ENCODE data around the gene ABR. TPM values are rescaled to one million over a fixed set of nuclear protein-coding genes. Genes with fewer than 3 reads are reported as not detected.

ABR gene
- total and polyA plus RNA-seq, 2 of the 13 experiments (the other 11 are each of a cell fraction or from before 2014, with no cell fraction given), result 12.4 to 40.4 TPM

DNA sequence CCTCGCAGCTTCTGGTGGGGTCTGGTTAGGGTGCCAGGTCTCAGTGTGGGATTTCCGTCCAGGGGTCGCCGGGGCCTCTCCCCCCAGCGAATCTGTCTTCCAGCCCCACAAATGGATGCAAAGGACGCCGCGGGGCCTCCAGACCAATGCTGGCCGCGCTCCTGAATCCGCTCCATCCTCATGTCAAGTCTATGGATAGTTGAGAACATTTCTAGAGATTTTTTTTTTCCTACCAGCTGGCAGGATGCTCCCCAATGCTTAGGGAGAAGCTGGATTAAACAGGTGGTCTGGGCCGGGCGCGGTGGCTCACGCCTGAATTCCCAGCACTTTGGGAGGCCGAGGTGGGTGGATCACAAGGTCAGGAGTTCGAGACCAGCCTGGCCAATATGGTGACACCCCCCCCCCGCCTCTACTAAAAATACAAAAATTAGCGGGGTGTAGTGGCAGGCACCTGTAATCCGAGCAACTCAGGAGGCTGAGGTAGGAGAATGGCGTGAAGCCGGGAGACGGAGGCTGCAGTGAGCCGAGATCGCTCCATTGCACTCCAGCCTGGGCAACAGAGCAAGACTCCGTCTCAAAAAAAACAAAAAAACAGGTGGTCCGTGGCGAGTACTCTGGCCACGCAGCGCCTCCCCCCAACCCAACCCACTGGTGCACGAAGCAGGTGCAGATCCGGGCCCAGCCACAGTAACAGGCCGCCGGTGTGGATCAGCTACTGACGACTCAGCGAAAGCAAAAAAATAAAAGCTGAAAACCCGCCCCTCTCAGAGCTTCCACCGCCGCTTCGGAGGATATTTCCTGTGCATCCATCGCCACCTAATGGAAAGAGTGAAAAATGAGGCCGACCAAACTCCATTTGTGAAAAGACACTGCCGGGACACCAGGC lies 199.1 kb downstream of the ABR start (continued):
- TF ChIP-seq ZBTB7B (CRISPR knock-in tag; IDR thresholded peaks at IDR 0.05), result no peak
- no peak for TF ChIP-seq ZNF629 (CRISPR knock-in tag; conservative IDR thresholded peaks at IDR 0.05)
- TF ChIP-seq SAFB2 (CRISPR knock-in tag; IDR thresholded peaks at IDR 0.05; ENCODE audit: borderline replicate concordance, low read depth), result no peak
- peak; percentile 25; the same call in 1 of the 2 replicates for TF ChIP-seq ZNF777 (CRISPR knock-in tag; IDR thresholded peaks at IDR 0.05)
- no peak for TF ChIP-seq ARHGAP35 (CRISPR knock-in tag; IDR thresholded peaks at IDR 0.05; ENCODE audit: borderline replicate concordance)
- TF ChIP-seq ZFP1 (CRISPR knock-in tag; IDR thresholded peaks at IDR 0.05), result no peak
- TF ChIP-seq, protein P1, sequence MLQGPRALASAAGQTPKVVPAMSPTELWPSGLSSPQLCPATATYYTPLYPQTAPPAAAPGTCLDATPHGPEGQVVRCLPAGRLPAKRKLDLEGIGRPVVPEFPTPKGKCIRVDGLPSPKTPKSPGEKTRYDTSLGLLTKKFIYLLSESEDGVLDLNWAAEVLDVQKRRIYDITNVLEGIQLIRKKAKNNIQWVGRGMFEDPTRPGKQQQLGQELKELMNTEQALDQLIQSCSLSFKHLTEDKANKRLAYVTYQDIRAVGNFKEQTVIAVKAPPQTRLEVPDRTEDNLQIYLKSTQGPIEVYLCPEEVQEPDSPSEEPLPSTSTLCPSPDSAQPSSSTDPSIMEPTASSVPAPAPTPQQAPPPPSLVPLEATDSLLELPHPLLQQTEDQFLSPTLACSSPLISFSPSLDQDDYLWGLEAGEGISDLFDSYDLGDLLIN (CRISPR knock-in tag; IDR thresholded peaks at IDR 0.05; ENCODE audit: borderline replicate concordance), result no peak
- TF ChIP-seq POLR2A (IDR thresholded peaks at IDR 0.05; ENCODE audit: insufficient read depth in 1 of 2, low read depth in 2 of 2, low read length in 2 of 2), result no peak
- no peak for TF ChIP-seq ZNF670 (CRISPR knock-in tag; IDR thresholded peaks at IDR 0.05; ENCODE audit: borderline replicate concordance)
- TF ChIP-seq, protein P2, sequence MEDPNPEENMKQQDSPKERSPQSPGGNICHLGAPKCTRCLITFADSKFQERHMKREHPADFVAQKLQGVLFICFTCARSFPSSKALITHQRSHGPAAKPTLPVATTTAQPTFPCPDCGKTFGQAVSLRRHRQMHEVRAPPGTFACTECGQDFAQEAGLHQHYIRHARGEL (CRISPR knock-in tag; IDR thresholded peaks at IDR 0.05), result no peak
- TF ChIP-seq KAT8 (CRISPR knock-in tag; IDR thresholded peaks at IDR 0.05), result peak; percentile 50; the same call in 1 of the 2 replicates
- TF ChIP-seq ZBTB38 (CRISPR knock-in tag; IDR thresholded peaks at IDR 0.05), result no peak
- no peak for TF ChIP-seq ZNF234 (CRISPR knock-in tag; conservative IDR thresholded peaks at IDR 0.05)
- no peak for TF ChIP-seq RARG (CRISPR knock-in tag; IDR thresholded peaks at IDR 0.05; ENCODE audit: low read depth)
- TF ChIP-seq, protein P3, sequence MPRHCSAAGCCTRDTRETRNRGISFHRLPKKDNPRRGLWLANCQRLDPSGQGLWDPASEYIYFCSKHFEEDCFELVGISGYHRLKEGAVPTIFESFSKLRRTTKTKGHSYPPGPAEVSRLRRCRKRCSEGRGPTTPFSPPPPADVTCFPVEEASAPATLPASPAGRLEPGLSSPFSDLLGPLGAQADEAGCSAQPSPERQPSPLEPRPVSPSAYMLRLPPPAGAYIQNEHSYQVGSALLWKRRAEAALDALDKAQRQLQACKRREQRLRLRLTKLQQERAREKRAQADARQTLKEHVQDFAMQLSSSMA (CRISPR knock-in tag; IDR thresholded peaks at IDR 0.05), result no peak
- TF ChIP-seq, protein P4, sequence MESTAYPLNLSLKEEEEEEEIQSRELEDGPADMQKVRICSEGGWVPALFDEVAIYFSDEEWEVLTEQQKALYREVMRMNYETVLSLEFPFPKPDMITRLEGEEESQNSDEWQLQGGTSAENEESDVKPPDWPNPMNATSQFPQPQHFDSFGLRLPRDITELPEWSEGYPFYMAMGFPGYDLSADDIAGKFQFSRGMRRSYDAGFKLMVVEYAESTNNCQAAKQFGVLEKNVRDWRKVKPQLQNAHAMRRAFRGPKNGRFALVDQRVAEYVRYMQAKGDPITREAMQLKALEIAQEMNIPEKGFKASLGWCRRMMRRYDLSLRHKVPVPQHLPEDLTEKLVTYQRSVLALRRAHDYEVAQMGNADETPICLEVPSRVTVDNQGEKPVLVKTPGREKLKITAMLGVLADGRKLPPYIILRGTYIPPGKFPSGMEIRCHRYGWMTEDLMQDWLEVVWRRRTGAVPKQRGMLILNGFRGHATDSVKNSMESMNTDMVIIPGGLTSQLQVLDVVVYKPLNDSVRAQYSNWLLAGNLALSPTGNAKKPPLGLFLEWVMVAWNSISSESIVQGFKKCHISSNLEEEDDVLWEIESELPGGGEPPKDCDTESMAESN (CRISPR knock-in tag; conservative IDR thresholded peaks at IDR 0.05), result no peak
- 0 out of 2 replicates have a peak, but pooled peaks have one; percentile 37 for TF ChIP-seq ZNF543 (CRISPR knock-in tag; IDR thresholded peaks at IDR 0.05)
- TF ChIP-seq GATAD2A (CRISPR knock-in tag; IDR thresholded peaks at IDR 0.05), result peak; percentile 51; the same call in 1 of the 2 replicates
- TF ChIP-seq KDM4B (CRISPR knock-in tag; IDR thresholded peaks at IDR 0.05), result no peak
- no peak for TF ChIP-seq NR2F2 (IDR thresholded peaks at IDR 0.05; ENCODE audit: borderline replicate concordance, low read depth)
- TF ChIP-seq, protein P5, sequence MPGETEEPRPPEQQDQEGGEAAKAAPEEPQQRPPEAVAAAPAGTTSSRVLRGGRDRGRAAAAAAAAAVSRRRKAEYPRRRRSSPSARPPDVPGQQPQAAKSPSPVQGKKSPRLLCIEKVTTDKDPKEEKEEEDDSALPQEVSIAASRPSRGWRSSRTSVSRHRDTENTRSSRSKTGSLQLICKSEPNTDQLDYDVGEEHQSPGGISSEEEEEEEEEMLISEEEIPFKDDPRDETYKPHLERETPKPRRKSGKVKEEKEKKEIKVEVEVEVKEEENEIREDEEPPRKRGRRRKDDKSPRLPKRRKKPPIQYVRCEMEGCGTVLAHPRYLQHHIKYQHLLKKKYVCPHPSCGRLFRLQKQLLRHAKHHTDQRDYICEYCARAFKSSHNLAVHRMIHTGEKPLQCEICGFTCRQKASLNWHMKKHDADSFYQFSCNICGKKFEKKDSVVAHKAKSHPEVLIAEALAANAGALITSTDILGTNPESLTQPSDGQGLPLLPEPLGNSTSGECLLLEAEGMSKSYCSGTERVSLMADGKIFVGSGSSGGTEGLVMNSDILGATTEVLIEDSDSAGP (CRISPR knock-in tag; IDR thresholded peaks at IDR 0.05; ENCODE audit: borderline replicate concordance), result 0 out of 2 replicates have a peak, but pooled peaks have one; percentile 55
- TF ChIP-seq, protein P6, sequence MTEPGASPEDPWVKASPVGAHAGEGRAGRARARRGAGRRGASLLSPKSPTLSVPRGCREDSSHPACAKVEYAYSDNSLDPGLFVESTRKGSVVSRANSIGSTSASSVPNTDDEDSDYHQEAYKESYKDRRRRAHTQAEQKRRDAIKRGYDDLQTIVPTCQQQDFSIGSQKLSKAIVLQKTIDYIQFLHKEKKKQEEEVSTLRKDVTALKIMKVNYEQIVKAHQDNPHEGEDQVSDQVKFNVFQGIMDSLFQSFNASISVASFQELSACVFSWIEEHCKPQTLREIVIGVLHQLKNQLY (CRISPR knock-in tag; IDR thresholded peaks at IDR 0.05), result no peak
- no peak for TF ChIP-seq ZNF441 (CRISPR knock-in tag; IDR thresholded peaks at IDR 0.05; ENCODE audit: borderline replicate concordance)
- TF ChIP-seq NPAS2 (CRISPR knock-in tag; IDR thresholded peaks at IDR 0.05; ENCODE audit: borderline replicate concordance), result no peak
